Glomerular visceral epithelial cell (primary cell): ENCODE data around the gene PPFIA1.

Source experiments
- DNase-seq: peaks from one replicate; pipeline ENCODE4 v3.0.0-alpha.2; 2016; ENCODE audit errors: extremely low spot score

The PPFIA1 gene

DNA sequence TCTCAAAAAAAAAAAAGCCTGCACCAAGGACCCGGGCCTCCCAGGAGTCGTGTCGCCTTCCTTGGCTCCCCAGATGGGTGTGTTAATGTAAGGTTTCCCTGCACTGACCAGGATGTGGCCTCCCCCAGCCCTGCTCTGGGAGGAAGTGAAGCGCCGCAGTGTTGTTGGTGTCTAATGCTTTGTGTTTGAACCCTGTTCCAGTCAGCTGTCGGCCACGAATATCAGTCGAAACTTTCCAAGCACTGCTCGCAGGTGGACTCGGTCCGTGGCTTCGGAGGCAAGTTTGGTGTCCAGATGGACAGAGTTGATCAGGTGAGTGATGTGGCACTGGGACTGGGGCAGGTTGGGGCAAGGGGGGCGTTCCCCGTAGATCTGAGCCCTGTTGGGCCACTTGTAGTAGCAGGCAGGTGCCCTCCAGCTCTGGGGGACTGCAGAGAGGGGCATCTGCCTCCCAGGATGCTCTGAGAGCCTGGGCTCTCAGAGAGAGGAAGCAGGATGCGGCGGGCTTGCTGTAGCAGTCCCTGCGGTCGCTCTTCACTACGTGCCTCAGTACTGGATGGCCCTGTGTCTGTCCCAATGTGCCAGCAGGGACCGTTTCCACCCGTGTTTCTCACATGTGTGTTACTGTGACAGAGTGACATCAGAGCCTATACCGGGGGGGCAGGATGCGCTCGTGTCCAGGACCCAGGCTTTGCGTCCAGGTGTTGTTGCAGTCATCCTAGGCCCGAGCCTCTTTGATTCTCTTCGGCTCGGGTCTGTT, 144.0 kb downstream of the PPFIA1 start:
- DNase-seq, result no peak

DNA sequence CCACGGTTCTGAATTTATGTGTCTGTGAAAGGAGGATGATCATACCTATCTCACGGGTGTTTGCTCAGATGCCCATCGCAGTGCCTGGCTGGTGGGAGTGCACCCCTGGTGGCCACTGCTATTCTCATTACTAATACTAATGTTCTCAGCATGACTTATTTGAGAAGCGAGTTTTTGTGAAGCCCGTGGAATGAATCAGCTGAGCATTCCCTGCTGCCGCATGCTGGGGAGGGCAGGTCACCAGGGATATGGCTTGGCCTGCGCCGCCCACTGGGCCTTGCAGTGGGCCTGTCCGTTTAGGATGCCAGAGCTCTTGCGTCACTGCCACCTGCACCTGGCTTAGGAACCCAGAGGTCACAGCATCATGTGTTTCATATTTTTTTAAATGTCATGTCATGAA, 144.7 kb downstream of the PPFIA1 start:
- DNase-seq, result no peak

DNA sequence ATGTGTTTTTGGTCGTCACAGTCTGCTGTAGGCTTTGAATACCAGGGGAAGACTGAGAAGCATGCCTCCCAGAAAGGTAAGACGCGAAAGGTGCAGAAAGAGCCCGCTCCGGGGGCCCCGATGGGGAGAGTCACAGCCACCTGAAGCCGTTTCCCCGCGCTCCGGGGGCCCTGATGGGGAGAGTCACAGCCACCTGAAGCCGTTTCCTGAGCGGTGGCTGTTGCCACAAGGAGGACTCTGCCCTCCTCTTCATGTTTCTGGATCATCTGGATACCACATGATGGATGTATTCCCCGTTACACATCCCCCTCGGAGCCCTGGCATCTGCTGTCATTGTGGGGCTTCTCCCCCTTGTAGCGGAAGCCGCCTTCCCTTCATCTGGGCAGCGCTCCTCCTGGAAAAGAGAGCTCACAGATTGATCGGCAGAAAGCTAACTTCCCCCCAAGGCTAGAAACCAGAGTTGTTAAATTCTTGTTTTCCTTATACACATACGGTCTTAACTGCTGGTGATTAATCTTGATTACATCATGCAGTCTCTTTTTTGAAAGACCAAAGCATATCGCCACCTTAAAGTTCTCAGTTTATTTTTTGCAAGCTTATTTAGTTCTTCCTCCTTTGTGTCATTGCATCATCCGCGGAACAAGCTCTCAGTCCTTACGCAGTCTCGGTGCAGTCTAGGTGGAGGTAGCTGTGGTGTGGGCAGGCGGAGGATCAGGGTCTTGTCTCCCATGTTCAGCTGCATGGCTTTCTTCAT, 145.3 kb downstream of the PPFIA1 start:
- DNase-seq, result no peak

DNA sequence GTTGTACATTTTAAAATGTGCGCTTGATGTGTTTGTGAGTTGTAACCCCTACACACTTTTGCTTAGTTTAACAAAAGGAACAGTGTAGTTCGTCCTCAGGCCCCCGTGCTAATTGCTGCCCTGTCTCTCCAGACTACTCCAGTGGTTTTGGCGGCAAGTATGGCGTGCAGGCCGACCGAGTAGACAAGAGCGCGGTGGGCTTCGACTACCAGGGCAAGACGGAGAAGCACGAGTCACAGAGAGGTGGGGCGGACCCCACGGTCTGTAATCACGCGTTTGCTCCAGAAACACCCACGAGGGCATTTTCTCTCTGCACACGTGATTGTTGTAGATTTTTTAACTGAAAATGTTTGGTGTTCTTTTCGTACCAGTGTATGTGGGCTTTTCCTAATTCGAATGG, 146.4 kb downstream of the PPFIA1 start:
- DNase-seq, result no peak

DNA sequence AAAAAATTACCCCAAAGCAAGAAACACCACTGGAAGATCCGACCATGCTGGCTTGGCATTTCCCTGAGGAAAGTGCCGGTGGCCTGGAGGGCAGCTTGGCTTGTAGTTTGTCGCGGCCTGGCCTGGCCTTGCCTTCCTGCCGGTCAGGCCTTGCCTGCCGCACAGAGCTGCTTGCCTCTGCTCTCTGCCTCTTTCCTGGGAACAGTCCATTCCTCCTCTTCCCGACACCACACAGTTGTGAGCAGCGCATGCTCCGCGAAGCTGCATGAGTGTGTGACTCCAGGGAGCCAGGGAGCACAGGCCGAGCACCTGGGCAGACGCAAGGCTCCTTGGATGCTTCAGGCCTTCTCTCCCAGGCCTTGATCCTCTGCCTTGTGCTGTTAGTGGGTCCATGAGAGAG, 147.6 kb downstream of the PPFIA1 start:
- DNase-seq, result no peak

DNA sequence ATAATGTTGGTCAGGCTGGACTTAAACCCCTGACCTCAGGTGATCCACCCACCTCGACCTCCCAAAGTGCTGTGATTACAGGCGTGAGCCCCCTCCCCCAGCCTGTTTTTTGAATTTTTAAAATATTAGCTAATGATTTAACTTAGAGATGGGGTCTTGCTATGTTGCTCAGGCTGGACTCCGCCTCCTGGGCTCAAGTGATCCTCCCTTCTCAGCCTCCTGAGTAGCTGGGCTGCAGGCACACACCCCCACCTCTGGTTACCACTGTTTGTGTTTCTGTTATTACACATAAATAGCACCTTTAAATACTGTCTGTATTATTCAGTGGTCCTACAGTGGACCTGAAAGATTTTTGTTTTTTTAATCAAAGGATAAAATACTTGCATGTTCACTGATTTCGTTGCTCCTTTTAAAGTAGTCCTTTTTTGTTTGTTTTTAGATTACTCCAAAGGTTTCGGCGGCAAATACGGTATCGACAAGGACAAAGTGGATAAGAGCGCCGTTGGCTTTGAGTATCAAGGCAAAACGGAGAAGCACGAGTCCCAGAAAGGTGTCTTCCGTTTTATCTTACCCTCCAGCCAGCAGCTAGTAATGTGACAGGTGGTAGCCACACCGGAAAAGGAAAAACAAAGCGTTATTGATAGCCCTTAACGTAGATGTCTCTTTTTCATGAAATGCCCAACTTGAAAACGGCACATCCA, 149.0 kb downstream of the PPFIA1 start:
- DNase-seq, result no peak

DNA sequence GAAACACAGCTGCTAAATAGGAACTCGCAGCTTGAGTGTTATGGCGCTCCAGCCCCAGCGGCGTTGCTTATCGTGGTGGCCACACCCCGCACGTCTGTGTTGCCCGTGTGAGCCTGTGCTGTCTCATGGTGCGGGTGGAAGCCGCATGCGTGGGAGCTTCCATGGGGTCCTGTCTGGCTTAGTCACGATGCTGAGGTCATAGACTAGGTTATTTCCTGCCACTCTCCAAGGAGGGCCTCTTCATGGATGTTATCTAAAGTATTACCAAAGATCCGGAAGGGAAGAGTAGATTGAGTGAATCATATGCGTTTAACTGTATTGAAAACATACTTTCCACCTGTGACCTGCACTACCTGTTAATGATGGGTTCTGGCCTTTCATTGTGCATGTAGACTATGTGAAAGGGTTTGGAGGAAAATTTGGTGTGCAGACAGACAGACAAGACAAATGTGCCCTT, 149.5 kb downstream of the PPFIA1 start:
- DNase-seq, result peak; percentile 63

DNA sequence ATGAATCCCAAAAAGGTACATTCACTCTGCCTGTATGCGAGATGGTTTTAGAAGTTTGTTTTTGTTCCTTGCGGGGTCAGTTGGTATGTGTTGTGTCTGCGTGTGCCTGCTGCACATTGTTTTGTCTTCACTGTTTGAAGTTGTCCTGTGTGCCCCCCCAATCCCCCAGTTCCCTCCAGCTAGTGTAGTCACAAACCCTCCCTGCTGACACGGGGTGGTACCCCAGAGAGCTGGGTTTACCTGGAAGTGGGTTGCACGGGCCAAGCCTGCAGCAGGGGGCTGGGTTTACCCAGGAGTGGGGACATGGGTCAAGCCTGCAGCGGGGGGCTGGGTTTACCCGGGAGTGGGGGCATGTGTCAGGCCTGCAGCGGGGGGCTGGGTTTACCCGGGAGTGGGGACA, 150.0 kb downstream of the PPFIA1 start:
- no peak for DNase-seq

DNA sequence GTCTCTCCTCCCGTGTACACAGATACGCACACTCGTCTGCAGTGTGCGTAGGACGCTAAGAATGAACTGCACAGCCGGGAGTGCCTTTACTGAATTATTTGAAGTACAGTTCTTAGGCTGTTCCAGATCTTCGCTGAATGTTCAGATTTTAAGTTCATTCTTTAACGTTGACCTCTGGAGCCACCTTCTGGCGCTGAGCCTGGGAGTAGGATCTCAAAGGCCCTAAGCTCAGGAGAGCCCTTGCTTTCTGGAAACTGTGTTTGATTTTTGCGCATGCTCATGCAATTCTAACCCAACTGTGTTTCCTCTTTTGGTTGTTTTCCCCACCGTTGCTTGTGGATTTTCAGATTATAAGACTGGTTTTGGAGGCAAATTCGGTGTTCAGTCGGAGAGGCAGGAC, 150.6 kb downstream of the PPFIA1 start:
- no peak for DNase-seq

DNA sequence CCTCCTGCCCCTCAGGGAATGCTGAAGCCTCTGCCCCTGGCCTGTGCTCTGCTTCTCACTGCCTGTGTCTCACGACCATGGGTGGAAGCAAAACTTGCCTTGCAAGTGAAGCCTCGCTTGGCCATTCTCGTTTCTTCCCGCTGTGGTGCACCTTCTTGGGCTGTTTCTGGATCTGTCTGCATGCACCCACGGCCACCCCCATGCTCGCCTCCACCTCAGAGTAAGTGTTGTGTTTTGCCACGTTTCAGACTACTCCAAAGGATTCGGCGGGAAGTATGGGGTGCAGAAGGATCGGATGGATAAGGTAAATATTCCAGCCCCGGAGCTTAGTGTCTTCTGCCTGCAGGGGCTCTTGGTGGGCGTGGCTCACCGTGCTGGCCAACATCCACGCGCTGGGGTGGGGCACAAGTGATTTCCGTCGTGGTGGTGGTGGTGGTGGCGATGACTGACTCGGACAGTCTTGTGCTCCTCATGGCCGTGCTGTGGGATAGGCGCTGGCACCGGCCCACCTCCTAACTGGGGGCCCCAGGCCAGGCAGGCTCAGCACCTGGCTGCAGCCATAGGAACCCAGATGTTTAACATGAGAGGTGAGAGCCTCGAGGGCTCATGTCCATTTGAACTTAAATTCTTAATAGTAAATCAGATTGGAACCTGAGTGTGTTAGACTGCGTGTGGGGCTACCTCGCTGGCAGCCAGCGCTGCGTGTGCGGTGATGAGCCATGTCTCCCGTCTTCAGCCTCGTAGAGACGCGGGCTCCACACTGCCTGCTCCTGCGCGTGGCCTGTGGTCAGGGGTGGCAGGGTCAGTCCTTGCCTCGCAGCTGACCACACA, 152.4 kb downstream of the PPFIA1 start:
- no peak for DNase-seq

DNA sequence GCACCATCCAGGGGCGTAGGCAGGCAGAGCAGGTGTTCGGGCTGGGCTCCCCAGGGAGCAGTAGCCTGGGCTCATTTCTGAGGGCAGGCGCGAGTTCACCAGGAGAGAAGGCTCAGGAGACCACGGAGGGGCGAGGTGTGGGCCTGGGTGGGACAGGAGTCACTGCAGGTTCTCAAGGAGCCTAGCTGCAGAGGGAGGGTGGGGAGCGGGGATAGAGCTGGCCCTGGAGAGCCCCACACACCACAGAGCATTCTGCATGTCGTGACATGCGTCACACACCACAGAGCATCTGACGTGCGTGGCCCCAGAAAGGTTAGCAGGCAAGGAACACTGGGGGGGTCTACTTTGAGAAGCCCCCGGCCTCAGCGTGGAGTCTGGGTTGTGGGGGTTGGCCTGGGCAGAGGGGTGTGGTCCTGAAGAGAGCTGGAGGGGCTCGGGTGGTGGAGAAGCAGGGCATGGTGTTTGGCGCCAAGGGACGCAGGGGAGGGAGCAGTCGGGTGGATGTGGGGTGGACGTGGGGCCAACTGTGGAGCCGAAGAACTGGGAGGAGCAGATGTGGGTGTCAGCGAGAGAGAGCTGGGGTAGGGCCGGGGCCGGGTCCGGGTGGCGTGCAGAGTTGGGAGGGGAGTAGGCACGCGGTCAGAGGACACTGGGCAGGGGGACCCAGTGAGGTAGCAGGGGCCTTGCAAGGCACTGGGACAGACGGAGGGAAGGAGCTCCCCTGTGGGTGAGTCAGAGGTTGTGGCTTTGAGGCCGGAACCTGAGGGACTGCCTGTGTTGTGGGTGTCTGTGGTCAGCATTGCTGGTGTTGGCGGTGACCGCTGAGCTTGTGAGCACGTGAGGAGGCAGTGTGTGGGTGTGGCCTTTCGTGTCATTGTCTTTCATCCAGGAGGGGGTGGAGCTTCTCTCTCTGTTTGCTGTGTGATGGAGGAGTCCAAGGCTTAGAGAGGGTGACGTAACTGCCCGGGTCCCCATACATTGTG, 153.3 kb downstream of the PPFIA1 start:
- peak; percentile 92 for DNase-seq

DNA sequence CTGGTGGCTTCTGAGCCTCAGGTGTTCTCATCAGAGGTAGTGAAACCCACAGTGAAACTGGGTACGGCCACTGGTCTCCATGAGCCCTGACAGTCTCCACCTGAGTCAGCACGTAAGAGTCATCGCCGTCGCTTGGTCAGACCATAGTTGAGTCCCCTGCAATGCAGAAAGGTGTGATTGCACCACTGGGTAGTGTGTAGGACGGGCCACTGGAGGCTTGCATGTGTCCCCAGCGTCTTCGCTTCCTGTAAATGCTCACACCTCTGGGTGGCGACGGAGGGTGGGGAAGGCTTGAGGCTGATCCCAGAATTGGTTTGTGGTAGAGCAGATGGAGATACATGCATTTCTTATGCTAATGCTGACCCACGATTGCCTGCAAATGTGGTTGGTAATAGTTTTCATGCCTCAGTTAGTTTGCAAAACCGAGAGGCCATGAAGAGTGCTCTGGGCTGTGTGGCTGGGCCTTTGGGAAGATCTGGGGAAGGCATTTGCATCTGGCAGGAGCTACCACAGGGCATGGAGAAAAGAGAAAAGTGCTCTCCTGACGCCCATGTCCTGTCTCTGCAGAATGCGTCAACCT, 154.4 kb downstream of the PPFIA1 start:
- no peak for DNase-seq

DNA sequence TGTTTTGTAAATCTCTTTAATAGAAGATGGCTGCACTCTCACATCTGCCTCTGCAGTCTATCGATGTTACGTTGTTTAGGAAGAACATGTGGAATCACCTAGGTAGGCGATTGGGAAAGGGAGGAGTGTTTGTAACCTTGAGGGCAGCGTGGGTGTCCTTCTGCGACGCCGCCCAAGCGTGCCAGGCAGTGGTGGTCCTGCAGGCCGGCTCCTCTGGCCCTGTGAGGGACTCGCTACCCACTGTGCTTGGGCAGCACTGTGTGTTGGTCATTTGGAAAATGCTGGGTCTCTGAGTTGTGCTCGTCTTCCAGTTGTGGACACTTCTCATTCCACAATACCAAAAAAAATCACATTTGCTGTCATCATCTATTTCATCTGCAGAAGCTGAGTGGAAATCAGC, 156.9 kb downstream of the PPFIA1 start:
- no peak for DNase-seq

DNA sequence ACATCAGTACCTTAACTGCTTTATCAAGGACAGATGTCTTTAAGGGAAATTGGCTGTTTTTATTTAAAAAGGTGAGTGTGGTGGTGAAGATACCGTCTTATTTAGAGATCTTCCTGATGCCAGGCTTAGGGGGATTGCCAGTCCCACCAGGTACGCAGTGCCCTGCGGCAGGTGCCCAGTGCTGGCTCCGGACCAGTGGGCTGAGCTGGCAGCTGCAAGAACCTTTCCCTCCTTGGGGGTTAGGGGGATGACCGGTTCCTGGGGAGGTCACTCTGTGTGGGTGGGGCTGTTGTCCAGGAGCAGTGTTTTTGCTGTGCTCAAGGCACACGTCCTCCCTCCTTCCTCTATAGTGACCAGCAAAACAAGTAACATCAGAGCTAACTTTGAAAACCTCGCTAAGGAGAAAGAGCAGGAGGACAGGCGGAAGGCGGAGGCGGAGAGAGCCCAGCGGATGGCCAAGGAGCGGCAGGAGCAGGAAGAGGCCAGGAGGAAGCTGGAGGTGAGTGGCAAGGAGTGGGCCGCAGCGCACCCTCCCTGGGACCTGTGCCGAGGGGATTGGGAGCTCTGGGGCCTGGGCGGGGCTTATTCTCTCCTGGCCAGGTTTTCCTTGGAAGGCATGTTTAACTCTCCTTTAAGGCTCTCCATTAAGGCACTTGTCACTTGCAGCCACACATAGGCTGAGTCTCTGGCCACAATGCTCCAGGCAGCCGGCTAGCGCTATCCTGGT, 158.4 kb downstream of the PPFIA1 start:
- DNase-seq, result no peak

DNA sequence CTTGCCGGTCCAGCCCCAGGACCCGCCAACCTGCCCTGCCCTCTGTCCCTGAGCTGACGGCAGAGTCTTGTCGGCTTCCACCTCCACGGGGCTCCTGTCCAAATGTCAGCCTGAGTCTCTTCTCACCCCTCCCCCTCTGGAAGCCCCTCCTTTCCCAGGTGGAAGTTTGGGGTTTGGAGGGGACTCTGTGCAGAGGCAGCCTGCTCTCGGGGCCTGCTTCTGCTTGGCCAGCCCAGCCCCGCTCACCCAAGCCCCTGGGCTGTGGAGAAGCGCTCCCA, 158.9 kb downstream of the PPFIA1 start:
- DNase-seq, result no peak

DNA sequence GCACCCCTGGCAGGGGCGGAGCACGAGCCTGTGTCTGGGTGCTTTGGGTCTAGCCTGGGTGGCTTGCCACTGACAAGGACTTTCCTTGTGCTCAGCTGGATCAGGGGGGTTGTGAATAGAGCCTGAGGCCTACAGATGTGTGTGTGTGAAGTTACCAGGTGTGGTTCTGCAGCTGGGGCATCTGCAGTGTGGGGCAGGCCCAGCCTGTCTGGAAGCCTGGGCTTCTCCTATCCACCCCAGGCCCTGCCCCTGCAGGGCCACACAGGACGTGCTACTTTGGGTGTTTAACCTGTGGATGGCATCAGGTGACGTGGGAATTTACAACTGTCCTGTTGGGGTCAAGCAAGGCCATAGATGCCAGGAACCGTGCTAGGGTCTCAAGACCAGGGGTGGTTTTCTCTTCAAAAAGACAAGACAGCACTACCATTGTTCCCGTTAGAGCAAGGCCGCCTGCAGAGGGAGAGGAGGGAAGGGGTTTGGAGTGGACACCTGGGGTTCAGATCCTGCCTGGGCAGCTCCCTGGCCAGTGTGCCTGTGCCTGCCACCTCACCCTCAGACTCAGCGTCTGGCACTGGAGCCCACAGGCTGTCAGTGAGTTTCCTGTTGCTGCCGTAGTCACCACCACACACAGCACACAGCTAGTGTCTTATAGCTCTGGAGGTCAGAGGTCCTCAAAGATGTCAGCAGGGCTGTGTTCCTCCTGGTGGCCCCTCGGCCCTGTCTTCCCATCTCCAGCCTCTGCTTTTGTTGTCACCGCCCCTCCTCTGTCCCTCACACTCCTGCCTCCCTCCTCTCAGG, 159.4 kb downstream of the PPFIA1 start:
- no peak for DNase-seq

DNA sequence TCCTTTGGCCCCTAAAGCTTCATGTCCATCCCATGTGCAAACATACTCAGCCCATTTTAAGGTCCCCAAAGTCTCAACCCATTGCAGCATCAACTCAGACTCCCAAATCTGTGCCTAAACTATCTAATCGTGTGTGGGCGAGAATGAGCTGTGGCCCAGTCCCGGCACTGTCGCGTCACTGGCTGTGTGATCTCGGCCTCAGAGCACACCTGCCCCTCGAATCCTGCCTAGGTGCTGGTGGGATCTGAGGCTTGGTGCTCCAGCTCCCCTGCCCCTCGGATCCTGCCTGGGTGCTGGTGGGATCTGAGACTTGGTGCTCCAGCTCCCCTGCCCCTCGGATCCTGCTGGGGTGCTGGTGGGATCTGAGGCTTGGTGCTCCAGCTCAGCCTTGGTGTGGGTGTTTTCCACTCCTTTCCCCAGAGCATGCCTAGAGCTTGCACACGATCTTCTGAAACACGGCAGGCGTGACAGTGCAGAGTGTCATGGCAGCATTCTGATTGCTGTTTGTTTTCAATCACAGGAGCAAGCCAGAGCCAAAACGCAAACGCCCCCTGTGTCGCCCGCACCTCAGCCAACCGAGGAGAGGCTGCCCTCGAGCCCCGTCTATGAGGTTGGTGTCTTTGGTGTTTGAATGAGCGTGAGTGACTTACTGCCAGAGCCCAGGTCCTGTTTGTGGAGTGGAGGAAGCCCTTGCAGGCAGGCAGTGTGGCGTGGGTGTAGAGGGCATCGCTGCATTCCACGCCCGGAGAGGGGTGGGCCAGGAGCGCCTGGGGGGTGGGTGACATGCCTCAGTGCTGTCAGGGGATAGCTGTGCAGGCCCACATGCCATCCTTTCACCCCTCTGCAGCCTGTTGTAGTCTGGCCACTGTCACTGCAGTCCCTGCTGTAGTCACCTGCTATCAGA, 160.4 kb downstream of the PPFIA1 start:
- DNase-seq, result no peak

DNA sequence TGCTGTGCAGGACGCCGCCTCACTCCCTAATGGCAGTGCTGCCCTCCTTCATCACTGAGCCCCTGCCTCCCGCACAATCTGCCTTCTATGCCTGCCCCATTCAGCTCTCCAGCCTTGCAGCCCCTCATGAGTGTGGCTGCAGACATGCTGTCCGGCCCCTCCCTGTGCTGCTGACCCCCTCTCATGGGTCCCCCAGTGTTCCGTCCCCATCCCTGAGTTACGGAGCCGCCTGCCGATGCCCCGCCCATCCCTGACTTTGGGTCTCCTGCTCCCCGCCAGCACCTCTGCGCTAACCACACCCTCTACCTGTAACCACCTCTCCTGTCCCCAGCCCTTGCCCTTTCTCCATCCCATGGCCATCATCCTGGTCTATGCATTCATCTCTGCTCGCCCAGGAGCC, 161.1 kb downstream of the PPFIA1 start:
- no peak for DNase-seq
